Left ventricle myocardium inferior (tissue), 1 donor: Measurements from ENCODE around the gene CPEB1. TPM values are rescaled to one million over a fixed set of nuclear protein-coding genes. Genes with fewer than 3 reads are reported as not detected.

Source experiments
- DNase-seq: peaks from one replicate; pipeline ENCODE4 v3.0.0-alpha.2; 2020
- H3K27ac ChIP-seq: fragments of 200-600 bp; replicated peaks from 2 replicates; pipeline ENCODE4 v1.8.0; 2021
- H3K27me3 ChIP-seq: fragments of 200-600 bp; 2 replicates; pipeline ENCODE4 v1.8.0; 2021; ENCODE audit warnings: low read depth
- H3K36me3 ChIP-seq: fragments of 200-600 bp; 2 replicates; pipeline ENCODE4 v1.8.0; 2021
- H3K4me1 ChIP-seq: fragments of 200-600 bp; 2 replicates; pipeline ENCODE4 v1.8.0; 2021
- H3K4me3 ChIP-seq: fragments of 200-600 bp; 2 replicates; pipeline ENCODE4 v1.8.0; 2021; ENCODE audit warnings: mild to moderate bottlenecking, moderate library complexity
- H3K9me3 ChIP-seq: fragments of 200-600 bp; replicated peaks from 2 replicates; pipeline ENCODE4 v1.8.0; 2021
- intact Hi-C: fragments of 100-400 bp; cut with micrococcal nuclease; formaldehyde crosslinking; loops from one replicate; pipeline ENCODE4 v1.11.0; 2022
- total RNA-seq: library from RNA; stranded (reverse); fragmentation: NEBNext Ultra II Directional; extraction: Animal tissue kit (Norgen Biotek cat#: 25700); gene quantifications from one replicate; pipeline ENCODE4 v1.2.1, GENCODE V29; 2021
- TF ChIP-seq, protein P1 (sequence below): fragments of 200-600 bp; IDR thresholded peaks from 2 replicates; pipeline ENCODE4 v1.8.0; 2021; ENCODE audit warnings: antibody characterized with exemption, mild to moderate bottlenecking, borderline replicate concordance
- donor health status: DM: no; HTN: yes; CAD: no; lungs with severe emphysema.

Gene CPEB1
- total RNA-seq, 1 donor from 2014 or later: 1.6 TPM

DNA sequence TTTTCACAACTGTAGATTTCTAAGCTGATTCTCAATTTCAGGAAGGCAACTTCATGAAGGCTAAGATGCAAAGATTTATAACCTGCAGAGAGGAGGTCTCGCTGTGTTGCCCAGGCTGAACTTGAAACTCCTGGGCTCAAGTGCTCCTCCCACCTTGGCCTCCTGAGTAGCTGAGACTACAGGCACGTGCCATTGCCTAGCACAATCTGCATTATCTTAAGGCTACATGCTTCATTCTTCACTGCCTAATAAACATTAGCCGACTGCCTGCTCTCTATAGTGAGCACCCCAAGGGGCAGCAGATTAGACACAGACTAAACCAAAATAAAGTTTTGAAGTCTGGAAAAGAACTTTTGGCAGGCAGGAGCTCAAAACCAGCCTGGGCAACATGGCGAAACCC lies 17.1 kb downstream of the CPEB1 start:
- H3K9me3 ChIP-seq: no peaks in the 10 kb centered on the region
- DNase-seq: no peak
- H3K27me3 ChIP-seq: peaks cover 34% of the 10 kb centered on the region
- no peaks in the 10 kb centered on the region for H3K36me3 ChIP-seq
- H3K4me1 ChIP-seq: no peaks in the 10 kb centered on the region
- intact Hi-C loops: no loop called here
- no peak overlapping the region for H3K27ac ChIP-seq
- no peak overlapping the region for H3K4me3 ChIP-seq
- TF ChIP-seq, protein P1, sequence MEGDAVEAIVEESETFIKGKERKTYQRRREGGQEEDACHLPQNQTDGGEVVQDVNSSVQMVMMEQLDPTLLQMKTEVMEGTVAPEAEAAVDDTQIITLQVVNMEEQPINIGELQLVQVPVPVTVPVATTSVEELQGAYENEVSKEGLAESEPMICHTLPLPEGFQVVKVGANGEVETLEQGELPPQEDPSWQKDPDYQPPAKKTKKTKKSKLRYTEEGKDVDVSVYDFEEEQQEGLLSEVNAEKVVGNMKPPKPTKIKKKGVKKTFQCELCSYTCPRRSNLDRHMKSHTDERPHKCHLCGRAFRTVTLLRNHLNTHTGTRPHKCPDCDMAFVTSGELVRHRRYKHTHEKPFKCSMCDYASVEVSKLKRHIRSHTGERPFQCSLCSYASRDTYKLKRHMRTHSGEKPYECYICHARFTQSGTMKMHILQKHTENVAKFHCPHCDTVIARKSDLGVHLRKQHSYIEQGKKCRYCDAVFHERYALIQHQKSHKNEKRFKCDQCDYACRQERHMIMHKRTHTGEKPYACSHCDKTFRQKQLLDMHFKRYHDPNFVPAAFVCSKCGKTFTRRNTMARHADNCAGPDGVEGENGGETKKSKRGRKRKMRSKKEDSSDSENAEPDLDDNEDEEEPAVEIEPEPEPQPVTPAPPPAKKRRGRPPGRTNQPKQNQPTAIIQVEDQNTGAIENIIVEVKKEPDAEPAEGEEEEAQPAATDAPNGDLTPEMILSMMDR: no peak

DNA sequence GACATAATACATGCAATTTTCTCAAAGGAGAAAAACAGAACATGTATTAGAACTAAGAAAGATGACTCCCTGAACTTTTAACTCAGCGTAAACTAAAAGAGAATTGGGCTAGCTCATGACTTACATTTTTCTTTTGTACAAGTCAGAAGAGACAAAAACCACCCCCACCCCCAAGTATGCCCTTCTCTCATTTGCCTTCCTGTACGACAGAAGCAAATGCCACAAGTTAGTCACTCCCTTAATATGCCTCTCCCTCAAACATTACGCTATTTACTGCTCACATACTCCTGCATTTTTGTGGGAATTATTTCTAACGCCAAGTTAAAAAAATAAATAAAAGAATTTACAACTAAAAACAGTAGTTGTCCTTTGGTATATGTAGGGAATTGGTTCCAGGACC lies 22.0 kb downstream of the CPEB1 start:
- intact Hi-C loops: no loop called here
- no peak overlapping the region for H3K4me3 ChIP-seq
- peaks cover 12% of the 10 kb centered on the region for H3K27me3 ChIP-seq
- H3K36me3 ChIP-seq: no peaks in the 10 kb centered on the region
- H3K9me3 ChIP-seq: no peaks in the 10 kb centered on the region
- no peak for DNase-seq
- no peak overlapping the region for H3K27ac ChIP-seq
- TF ChIP-seq, protein P1: no peak
- H3K4me1 ChIP-seq: no peaks in the 10 kb centered on the region

DNA sequence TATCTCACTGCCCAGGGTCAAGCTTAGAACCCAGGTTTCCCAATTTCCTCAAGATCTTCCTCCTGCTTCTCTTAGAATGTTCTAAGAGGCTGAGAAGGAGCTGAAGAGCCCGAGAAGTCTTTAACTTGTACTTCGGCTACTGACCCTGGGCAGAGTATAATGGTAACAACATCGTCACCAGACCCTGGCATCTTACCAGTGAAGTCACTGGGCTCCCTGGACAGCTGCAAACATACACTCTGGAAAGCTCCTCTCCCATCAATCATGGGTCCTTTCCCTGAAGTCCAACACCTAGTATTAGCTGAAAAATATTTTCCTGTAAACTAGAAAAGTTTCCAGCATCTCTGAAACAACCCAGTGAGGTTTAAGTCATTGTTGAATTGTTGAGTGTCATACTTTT lies 22.7 kb downstream of the CPEB1 start:
- H3K27ac ChIP-seq: no peak overlapping the region
- H3K4me1 ChIP-seq: no peaks in the 10 kb centered on the region
- no peaks in the 10 kb centered on the region for H3K36me3 ChIP-seq
- intact Hi-C loops: no loop called here
- no peaks in the 10 kb centered on the region for H3K9me3 ChIP-seq
- peaks cover 12% of the 10 kb centered on the region for H3K27me3 ChIP-seq
- H3K4me3 ChIP-seq: no peak overlapping the region
- TF ChIP-seq, protein P1: no peak
- DNase-seq: no peak

DNA sequence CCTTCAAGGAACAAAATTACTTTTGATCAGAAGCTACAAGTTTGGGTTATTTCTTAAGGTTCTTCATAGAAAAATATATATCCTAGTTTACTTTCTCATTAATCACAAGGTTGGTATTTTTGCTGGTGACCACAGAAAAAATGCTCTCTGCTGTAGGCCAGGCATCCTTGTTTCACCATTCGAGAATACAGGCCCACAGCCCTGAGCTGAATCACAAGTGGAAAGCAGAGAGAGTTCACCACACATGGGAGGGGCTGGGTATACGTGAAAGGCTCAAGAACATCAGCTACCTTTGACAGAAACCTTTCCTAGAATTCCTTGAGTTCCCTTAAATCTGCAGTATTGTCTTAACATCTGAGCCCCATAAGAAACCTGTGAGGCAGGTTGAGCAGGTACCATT lies 23.2 kb downstream of the CPEB1 start:
- TF ChIP-seq, protein P1: no peak
- DNase-seq: no peak
- Histone ChIP-seq H3K9me3 (no peaks in the 10 kb centered on the region), H3K36me3 (no peaks in the 10 kb centered on the region), H3K27ac (no peak overlapping the region), H3K27me3 (peaks cover 12% of the 10 kb centered on the region), H3K4me3 (no peak overlapping the region), H3K4me1 (no peaks in the 10 kb centered on the region)
- intact Hi-C loops: no loop called here

DNA sequence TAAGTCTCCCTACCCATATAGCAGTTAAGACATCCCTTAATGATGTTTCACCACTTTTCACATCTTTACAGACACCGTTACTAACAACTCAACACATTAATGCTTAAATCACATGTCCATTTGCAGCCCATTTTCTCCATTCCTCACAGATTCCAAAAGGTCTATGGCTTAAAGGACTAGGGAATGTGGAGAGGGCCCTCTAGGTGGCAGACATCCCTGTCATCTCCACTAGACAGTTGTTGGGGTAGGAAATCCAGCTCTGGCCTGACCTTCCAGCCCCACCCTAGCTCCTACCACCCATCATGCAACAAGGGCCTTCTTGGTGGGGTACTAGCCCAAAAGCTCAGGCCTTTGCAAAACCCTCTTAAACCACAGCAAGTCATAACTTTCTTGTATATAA lies 25.2 kb downstream of the CPEB1 start:
- H3K36me3 ChIP-seq: no peaks in the 10 kb centered on the region
- H3K4me3 ChIP-seq: no peak overlapping the region
- H3K27ac ChIP-seq: no peak overlapping the region
- intact Hi-C loops: no loop called here
- TF ChIP-seq, protein P1: peak; percentile 12
- peaks cover 12% of the 10 kb centered on the region for H3K27me3 ChIP-seq
- no peak for DNase-seq
- no peaks in the 10 kb centered on the region for H3K4me1 ChIP-seq
- no peaks in the 10 kb centered on the region for H3K9me3 ChIP-seq

DNA sequence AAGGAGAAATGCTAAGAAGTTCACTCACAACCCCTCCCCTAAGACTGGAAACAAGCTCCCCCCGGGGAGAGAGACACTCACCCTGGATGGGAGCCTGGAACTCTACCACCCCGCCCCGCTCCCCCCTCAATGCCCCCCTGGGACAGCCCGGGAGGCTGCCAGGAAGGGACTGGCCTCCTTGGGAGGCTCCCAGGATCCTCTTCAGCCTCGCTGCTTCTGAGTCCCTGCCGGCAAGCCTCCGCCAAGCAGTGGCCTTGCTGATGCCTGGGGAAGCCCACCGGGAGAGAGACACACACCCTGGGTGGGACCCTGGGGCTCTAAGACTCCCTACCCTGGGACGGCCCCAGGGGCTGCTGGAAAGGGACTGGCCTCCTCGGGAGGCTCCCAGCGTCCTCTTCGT lies 33.4 kb downstream of the CPEB1 start:
- H3K27me3 ChIP-seq: no peaks in the 10 kb centered on the region
- intact Hi-C loops: no loop called here

More for the DNA sequence above, 33.4 kb downstream of the CPEB1 start:
- H3K36me3 ChIP-seq: no peaks in the 10 kb centered on the region
- no peaks in the 10 kb centered on the region for H3K4me1 ChIP-seq
- DNase-seq: no peak
- no peak overlapping the region for H3K4me3 ChIP-seq
- no peaks in the 10 kb centered on the region for H3K9me3 ChIP-seq
- no peak overlapping the region for H3K27ac ChIP-seq
- TF ChIP-seq, protein P1: no peak
